DMS79 treated with DMSO at 0.1 percent for 48 hours (cell line): ENCODE measurements around the gene CDK5RAP2.
A peak's percentile ranks its signal among the peaks of the same experiment; 100 is the strongest.
"Not testable (repeated sequence)": the region's sequence is repeated elsewhere in the genome, so short reads cannot be mapped to it uniquely, and the experiment has no call there.

Experiments
- DNase-seq: peaks from one replicate; lab custom pipeline; 2025; lab: John Stamatoyannopoulos, UW

CDK5RAP2 gene

DNA sequence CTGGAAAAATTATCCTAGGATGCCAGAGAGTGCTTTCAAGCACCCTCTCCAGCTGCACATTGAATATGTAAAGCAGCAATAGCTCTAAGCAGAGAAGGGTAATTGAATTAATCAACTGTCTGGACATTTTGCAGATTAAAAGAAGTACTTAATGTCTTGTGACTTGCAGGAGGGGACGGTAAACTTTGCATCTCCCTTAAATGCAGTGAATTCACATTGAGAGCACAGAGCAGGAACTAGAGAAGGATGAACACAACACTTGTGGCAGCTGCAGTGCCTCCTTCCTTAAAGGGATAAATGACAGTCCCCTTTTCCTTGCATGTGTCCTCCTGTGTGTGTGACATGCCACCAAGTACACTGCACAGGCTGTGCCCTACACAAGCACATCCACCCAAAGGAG is 7.4 kb upstream of the CDK5RAP2 start:
- no peak for DNase-seq

DNA sequence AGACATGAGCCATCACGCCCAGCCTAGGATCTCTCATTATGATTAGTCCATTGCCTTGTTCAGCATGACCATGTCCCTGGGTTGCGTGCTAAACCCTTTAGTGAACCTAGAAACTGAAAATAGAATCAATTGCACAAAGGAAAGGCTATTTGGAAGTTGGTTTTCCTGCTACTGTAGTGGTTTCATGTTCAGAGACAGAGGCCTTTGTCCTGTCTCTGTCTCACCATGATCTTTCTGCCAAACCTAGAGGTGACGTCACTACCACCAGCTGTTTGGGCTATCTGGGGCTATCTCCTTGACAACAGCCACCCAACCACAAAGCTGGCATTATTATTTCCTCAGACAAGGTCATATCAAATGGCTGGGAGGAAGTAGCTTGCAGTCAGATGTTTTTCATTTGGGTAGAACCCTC is 4.0 kb upstream of the CDK5RAP2 start:
- DNase-seq = peak; percentile 32

DNA sequence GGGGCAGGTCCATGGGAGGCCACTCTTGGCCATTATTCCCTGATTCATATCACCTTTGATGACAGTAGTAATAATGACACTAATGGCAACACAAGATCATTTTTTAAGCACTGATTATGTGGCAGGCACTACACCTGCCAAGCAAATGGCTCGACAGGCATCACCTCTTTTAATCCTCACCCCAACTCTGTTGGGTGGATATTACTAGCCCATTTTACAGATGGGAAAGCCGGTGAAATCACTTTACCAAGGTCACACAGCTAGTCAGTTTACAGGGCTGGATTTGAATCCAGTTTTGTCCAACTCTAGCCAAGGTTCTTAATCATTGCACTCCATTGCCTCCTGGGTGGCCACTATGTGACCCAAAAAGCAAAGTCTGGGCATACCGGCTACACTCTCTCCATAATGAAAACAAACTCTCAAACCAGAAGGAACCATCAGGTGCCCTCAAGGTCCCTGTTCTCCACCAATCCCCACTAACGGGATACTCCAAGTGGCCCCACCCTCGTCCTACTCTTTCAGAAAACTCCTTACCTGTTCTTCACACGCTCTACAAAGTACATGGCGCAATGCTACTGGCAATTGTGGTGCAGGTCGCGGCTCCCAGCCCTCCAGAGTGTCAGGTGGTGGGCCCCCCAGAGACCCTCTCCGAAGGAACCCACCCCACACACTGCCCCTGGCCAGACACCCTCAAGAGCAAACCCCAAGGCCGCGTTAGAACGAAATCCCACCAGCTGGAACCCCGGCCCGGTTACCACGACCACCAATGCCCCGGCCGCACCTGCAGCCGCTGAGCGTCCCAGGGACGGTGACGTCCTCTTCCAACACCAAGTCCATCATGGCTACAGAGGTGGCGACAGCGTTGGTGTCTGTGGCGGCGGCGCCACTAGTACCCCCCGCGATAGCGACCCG is 572 bp downstream of the CDK5RAP2 start:
- peak; percentile 48 for DNase-seq

DNA sequence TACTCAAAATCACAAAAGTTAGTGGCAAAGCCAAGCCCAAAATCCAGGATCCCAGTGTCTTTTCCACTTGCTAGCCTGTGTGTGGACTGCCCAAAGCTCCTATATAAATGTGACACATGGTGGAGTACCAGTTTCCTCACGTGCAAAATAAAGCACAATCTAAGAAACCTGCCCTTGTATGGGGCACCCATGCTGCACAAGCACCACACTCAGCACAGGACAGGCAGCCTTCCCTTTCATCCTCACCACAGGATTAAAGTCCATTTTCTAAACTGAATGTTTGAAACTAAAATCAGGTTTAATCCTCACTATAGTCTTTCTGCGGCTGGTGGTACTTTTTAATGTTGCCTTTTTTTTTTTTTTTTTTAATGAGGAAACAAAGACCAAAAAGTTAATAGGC is 5.5 kb downstream of the CDK5RAP2 start:
- DNase-seq = no peak

DNA sequence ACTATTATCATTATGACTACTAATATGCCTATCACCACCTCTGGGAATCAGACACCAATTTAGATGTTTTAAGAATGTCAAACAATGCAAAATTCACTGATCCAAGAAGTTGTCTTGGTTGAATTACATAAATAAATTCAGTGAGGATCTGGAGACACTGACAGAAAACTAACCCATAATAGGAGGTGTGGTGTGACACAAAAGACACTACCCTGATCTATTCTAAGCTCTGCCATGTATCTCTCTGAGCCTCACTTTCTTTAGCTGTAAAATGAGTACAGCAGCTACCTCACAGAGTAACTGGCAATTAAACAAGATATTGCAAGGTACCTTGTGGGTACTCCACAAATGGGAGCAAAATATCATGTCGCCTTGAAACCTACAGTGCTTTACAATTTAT is 7.5 kb downstream of the CDK5RAP2 start:
- no peak for DNase-seq

DNA sequence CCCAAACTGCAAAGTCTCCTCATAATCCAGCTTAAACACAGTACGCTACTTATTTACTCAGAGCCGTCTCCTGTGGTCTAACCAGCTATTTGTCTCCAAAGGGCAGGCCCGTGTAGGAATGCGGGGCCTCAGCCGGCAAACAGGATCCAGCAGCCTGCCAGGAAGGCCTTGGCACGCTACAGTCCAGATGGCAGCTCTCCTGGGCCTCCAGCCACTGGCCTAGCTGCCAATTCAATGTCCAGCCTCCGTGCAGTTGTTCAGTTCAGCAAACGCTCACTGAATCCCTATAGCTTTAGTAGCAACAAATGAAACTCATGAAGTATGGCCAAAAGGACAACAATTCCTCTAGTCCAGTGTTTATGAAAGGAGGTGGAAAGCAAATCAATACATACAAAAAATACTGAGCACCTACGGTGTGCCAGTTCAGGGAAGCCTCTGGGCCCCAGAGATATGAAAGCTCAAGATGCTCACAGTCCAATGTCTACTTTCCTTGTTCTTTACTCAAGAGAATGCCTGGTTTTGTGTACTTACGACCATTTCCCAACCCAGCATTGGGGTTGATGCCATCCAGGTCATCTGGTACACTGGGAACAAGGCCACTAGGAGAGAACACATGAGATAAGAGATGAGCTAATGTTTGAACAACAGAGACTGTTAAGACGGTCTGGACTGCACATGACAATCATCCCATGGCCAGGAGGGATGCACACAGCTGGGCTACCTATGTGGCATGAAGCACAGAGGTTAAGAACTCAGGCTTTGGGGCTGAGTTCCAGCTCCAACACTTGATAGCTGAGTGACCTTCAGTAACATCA is 8.3 kb downstream of the CDK5RAP2 start:
- no peak for DNase-seq

DNA sequence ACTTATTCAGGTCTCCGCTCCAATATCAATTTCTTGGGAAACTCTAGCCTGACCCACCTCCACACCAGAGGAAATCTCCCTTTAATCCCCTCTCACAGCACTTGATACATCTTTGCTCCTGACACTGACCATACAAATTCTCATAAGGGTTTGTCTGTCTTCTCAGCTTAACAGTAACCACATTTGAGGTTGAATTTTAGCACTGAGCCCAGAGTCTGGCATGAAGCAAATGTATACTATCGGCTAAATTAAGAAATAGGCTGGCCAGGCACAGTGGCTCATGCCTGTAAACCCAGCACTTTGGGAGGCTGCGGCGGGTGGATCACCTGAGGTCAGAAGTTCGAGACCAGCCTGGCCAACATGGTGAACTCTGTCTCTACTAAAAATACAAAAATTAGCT is 9.7 kb downstream of the CDK5RAP2 start:
- no peak for DNase-seq

DNA sequence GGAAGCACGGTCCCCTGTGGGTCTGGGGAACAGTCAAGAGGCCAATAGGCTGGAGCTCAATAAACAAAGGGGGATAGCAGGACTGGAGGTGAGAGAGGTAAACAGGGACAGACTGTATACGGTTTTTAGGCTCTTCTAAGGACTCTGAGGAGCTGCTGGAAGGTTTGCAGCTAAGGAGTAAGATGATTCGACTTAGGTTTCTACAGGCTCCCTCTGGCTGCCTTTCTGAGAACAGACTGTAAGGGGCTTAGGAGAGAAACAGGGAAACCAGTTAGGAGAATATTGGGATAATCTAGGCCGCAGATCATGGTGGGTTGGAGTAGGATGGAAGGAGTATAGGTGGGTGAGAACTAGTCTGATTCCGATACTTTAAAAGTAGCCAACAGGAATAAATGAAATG is 10.4 kb downstream of the CDK5RAP2 start:
- DNase-seq = no peak

DNA sequence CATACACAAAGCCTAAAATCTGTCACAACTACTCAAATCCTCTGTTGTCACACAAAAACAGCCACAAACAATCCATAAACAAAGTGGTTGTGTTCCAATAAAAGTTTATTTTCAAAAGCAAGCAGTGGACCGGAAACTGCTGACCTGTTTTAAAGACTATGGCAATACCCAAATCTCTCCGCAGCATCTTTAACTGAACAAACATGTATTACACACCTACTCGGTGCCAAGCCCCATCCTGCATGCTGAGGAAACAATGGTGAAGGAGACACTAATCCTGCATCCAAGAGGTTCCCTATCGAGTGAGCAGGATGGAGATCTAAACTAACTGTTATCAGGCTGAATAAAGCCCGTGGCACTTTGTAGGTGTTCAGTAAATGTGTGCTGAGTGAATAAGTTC is 11.2 kb downstream of the CDK5RAP2 start:
- no peak for DNase-seq

DNA sequence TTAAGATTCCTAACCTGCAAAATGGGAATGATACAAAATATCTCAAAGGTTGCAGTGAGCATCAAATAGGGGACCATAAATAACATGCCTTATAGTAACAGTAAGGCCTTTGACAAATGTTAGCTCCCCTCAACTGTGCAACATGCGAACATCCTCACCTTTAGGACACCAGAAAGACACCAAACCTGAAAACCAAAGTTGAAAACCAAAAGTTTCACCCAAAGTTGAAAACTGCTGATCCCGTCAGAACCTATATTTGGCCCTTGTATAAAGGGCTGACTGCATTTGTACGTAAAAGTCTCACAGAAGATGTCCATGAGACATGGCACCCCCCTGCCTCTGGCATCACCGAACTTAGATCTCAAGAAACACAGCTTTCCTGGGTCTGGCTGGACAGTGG is 12.1 kb downstream of the CDK5RAP2 start:
- no peak for DNase-seq

DNA sequence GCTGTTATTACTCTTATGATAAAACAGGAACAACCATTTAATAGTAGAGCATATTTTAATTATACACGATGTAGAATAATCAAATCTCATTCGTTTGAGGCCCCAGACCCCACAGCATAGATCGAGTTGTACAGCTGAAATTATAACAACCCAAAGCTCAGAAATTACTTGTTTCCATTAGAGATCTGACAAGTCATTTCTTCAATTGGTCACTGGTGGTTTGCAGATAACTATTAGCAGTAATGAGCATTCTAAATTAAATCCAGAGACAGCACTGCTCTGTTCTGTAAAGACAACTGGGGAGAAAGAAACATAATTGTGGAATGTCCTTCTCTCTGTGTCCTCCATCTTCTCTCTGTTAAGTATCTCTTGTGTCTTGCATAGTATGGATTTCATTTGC is 12.9 kb downstream of the CDK5RAP2 start:
- no peak for DNase-seq

DNA sequence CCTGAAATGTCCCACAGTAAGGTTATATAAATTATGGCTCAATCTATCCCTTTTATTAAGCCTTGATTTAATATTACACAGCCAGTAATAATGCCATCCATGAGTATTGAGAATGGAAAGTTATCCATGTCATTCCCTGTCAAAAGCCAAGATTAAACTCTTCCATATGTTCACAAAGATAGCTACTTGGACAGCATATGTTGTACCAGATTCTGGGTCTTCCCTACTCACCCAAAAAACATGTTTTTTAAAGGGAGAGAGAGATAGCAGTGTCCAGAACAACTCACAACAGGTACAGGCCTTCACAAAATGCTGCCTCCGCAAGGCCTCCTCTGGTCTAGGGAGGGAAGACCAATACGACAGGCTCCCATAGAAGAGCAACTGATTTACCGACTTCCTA is 15.4 kb downstream of the CDK5RAP2 start:
- no peak for DNase-seq

DNA sequence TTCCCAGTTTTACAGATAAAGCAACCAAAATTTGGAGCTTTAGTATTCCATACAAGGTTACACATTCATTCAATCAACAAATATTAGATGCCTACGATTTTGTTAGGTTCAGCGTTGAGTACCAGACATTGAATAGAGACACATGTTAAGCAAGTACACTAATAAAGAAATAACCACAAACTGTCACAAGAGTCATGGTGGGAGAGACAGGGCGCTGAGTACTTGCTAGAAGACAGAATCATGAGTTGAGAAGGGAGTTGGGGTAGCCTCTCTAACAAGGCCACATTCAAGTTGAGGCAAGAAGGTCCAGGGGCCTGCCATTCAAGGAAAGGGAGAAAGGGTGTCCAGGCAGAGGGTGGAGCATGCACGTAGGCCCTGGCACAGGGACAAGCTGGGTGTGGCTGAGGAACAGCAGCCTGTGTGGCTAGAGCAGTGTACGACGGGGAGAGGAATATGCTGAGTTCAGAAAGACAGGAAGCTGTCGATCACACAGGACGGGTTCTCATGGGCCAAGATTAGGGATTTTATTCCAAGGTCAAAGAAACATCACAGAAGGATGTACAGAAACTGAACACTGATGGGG is 17.0 kb downstream of the CDK5RAP2 start:
- no peak for DNase-seq

DNA sequence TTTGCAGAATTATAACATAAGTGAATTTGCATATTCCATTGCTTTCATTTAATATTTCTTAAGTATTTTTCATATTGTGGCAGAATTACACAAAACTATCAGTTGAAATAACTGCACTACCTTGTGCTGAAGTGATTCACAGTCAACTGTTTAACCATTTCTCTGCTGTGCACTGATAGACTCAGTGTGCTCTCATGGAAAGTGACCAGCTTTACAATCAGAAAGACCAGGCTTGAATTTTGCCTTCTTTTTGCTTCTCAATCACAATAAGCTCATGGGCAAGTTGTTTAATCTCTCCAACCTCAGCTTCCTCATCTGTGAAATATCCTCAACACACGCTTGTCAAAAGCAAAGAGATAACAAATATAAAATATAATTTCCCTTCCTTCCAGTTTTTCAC is 18.3 kb downstream of the CDK5RAP2 start:
- DNase-seq = no peak

DNA sequence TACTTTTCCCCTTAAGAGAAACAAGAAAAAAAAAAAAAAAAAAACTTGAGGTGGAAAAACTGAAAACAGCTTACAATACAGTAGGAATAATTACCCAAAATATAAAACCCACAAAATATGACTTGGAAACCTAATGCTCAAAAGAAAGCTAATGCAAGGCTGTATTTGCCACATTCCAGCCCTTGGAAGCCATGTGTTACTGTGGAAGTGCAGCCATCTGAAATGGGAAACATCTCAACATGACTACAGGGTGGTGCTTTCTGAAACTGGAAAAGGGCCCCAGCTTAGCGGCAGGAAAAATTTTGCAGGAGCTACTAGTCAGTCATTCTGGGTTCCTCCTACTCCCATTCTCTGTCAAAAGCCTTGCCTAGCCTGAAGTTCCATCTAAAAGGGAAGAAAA is 20.4 kb downstream of the CDK5RAP2 start:
- DNase-seq = no peak

DNA sequence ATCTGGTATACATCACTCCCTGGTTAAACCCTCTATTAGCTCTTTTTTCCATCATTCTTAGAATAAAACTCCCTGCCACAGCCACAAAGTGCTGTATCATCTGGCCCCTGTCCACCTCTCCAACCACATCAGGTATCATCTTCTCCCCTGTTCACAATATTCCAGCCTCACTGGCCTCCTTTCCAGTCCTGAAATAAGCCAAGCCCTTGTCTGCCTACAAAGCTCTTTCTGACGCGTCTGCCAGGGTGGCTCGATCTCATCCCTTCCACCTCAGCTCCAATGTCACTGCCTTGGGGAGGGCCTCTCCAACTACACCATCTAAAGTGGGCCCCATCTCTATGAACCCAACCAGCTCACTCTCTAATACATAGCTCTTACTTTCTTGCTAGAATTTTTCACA is 21.5 kb downstream of the CDK5RAP2 start:
- no peak for DNase-seq

DNA sequence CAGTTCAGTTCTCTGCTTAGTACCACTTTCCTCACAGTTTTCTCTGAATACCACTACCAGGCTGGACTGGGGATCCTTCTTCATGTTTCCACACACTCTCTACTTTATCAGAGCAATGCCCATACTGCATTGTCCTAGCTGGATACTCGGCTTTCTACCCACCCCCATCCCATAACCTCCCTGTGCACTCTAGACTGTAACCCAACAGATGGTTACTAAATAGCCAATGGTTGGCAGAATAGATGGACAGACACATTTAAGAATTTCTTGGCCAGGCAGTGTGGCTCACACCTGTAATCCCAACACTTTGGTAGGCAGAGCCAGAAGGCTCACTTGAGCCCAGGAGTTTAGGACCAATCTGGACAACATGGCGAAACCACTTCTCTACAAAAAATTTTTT is 22.8 kb downstream of the CDK5RAP2 start:
- no peak for DNase-seq

DNA sequence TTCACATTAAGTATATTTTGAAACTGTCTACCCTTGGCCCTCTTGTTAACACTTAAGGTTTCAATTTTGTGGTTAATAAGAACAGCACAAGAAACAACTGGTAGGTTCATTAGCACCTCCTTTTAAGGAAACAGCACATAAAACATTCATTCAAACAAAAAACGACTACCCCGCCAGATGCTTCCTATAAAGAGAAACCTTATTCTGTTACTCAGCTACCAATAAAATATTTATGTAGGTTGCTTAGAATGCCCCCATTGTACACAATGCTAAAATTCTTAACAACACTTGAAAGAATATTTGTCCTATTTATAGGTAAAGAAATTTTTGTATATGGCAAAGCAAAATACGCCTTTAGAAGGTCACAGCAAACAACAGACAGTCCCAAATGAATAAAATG is 23.2 kb downstream of the CDK5RAP2 start:
- DNase-seq = no peak

DNA sequence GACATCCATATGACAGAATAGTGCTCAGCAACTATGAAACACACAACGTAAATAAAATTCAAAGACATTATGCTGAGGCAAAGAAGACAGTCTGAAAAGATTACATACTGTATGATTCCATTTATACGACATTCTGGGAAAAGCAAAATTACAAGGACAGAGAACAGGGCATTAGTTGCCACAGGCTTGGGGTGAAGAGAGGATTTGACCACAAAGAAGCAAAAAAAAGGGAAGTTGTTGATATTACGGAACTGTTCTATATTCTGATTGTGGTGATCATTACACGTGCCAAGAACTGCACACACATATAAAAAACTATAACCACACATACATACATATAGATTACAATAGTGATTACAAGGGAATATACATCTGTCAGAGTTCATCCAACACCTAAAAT is 24.1 kb downstream of the CDK5RAP2 start:
- no peak for DNase-seq

DNA sequence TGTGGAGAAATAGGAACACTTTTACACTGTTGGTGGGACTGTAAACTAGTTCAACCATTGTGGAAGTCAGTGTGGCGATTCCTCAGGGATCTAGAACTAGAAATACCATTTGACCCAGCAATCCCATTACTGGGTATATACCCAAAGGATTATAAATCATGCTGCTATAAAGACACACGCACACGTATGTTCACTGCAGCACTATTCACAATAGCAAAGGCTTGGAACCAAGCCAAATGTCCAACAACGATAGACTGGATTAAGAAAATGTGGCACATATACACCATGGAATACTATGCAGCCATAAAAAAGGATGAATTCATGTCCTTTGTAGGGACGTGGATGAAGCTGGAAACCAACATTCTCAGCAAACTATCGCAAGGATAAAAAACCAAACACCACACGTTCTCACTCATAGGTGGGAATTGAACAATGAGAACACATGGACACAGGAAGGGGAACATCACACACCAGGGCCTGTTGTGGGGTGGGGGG is 27.7 kb downstream of the CDK5RAP2 start:
- not testable (repeated sequence) for DNase-seq

DNA sequence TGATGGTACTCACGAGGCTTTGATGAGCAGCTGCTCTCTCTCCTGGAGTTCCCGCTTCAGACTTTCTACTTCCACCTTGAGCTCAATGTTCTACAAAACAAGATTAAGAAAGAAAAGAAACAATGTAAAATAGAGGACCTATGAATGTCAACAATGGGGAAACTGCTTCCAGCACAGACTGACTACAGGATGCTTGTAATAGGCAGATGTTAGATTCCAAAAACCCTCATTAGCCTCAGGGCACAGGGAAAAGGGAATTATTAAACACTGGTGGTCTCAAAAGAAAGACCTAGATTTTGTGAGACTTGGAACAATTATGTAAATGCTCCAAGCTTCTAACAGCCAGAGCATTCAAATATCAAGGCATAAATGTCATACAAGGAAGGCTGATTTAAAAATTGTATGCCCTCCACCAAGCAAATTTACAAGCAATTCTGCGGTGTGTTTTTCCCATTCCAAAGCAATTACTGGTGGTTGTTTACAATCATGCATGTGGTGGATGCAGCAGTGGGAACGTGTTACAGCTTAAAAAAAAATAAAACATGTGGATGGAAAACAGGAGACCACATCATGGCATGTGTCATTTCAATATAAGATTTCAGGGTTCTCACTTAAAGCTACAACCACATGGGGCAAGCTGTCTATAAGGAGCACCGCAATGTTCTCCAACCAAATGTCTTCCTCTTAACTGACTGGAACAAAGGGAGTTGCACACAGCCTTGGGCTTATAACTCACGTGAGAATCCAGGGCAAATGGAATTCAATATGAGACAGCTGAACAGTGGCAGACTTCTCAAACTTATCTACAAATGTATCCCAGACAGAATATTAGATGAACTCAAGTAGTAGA is 34.0 kb downstream of the CDK5RAP2 start:
- DNase-seq = no peak

DNA sequence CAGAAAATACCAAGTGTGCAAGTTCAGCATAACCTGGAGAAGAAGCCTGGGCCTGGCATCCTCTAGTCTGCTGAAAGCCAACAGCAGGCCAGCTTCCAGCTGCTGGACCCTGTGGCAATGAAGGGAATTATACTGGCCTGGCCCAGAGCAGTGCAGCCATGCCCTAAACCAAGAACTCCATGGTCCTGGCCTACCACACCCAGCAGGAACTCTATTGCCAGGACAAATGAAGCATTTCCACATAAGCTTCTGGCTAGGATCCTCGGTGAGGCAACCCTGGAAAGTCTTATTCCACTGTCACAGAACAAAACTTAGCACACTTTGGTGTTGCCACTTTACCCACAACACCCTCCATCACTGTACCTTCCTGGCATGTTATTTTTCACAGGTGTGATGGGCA is 35.5 kb downstream of the CDK5RAP2 start:
- DNase-seq = no peak
